Astrocyte (in vitro differentiated cells and primary cell): Measurements from ENCODE around the gene SH3RF2.

Experiments
- EZH2 ChIP-seq: IDR thresholded peaks from 2 replicates; pipeline ENCODE4 v1.6.1; 2012; ENCODE audit warnings: mild to moderate bottlenecking, low read length, inconsistent platforms; ENCODE audit not compliant: insufficient read depth
- TF ChIP-seq, protein P1 (sequence below): IDR thresholded peaks from 2 replicates; pipeline ENCODE4 v1.5.1; 2011; ENCODE audit warnings: low read depth, mild to moderate bottlenecking, inconsistent platforms, low read length, moderate library complexity; ENCODE audit not compliant: insufficient read depth

- TF ChIP-seq, protein P1, sequence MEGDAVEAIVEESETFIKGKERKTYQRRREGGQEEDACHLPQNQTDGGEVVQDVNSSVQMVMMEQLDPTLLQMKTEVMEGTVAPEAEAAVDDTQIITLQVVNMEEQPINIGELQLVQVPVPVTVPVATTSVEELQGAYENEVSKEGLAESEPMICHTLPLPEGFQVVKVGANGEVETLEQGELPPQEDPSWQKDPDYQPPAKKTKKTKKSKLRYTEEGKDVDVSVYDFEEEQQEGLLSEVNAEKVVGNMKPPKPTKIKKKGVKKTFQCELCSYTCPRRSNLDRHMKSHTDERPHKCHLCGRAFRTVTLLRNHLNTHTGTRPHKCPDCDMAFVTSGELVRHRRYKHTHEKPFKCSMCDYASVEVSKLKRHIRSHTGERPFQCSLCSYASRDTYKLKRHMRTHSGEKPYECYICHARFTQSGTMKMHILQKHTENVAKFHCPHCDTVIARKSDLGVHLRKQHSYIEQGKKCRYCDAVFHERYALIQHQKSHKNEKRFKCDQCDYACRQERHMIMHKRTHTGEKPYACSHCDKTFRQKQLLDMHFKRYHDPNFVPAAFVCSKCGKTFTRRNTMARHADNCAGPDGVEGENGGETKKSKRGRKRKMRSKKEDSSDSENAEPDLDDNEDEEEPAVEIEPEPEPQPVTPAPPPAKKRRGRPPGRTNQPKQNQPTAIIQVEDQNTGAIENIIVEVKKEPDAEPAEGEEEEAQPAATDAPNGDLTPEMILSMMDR: no peak
- TF ChIP-seq EZH2: no peak
Observed at GRCh38 chr5:146007989-146008388, 71.6 kb downstream of the SH3RF2 start.
